Loucy (cell line): ENCODE data around the gene ADARB2.

Source experiments
- H2AFZ ChIP-seq: fragments of 200-600 bp; sonication (generic); 2 replicates; pipeline ENCODE4 v1.6.0; 2016; ENCODE audit warnings: antibody characterized with exemption, mild to moderate bottlenecking, low read length, moderate library complexity
- H3F3A ChIP-seq: fragments of 200-600 bp; 2 replicates; pipeline ENCODE4 v1.6.0; 2016; ENCODE audit warnings: antibody characterized with exemption, low read depth, mild to moderate bottlenecking
- H3K27me3 ChIP-seq: fragments of 200-600 bp; sonication (generic); 2 replicates; pipeline ENCODE4 v1.6.1; 2014; ENCODE audit warnings: low read length, mild to moderate bottlenecking; ENCODE audit not compliant: insufficient read depth, poor library complexity, severe bottlenecking
- H3K36me3 ChIP-seq: fragments of 200-600 bp; sonication (generic); 2 replicates; pipeline ENCODE4 v1.6.1; 2016; ENCODE audit warnings: low read length; ENCODE audit not compliant: insufficient read depth
- H3K4me1 ChIP-seq: fragments of 200-600 bp; sonication (generic); 2 replicates; pipeline ENCODE4 v1.5.1; 2014; ENCODE audit warnings: low read length, mild to moderate bottlenecking; ENCODE audit not compliant: insufficient read depth, poor library complexity, severe bottlenecking
- H3K4me2 ChIP-seq: fragments of 200-600 bp; sonication (generic); 2 replicates; pipeline ENCODE4 v1.6.0; 2014; ENCODE audit warnings: antibody characterized with exemption, low read length, low read depth, mild to moderate bottlenecking; ENCODE audit not compliant: poor library complexity, severe bottlenecking
- H3K4me3 ChIP-seq: fragments of 200-600 bp; sonication (generic); 2 replicates; pipeline ENCODE4 v1.5.1; 2014; ENCODE audit warnings: low read length, mild to moderate bottlenecking, mixed read lengths; ENCODE audit not compliant: poor library complexity, severe bottlenecking
- H3K79me2 ChIP-seq: fragments of 200-600 bp; sonication (generic); 2 replicates; pipeline ENCODE4 v1.6.1; 2014; ENCODE audit warnings: low read length; ENCODE audit not compliant: insufficient read depth
- H3K9ac ChIP-seq: fragments of 200-600 bp; sonication (generic); 2 replicates; pipeline ENCODE4 v1.6.0; 2014; ENCODE audit warnings: mild to moderate bottlenecking, low read depth, low read length, moderate library complexity; ENCODE audit not compliant: poor library complexity, severe bottlenecking
- H3K9me2 ChIP-seq: fragments of 200-600 bp; sonication (generic); replicated peaks from 2 replicates; pipeline ENCODE4 v1.6.1; 2016; ENCODE audit warnings: low read depth, low read length, mixed read lengths
- H3K9me3 ChIP-seq: fragments of 200-600 bp; sonication (generic); 2 replicates; pipeline ENCODE4 v1.6.1; 2014; ENCODE audit warnings: mild to moderate bottlenecking, antibody characterized with exemption, low read length, low read depth; ENCODE audit not compliant: insufficient read depth
- H4K20me1 ChIP-seq: fragments of 200-600 bp; sonication (generic); 2 replicates; pipeline ENCODE4 v1.6.0; 2014; ENCODE audit warnings: antibody characterized with exemption, low read length, mild to moderate bottlenecking; ENCODE audit not compliant: insufficient read depth, poor library complexity, severe bottlenecking
- CTCF ChIP-seq: fragments of 200-600 bp; sonication (generic); conservative IDR thresholded peaks from 2 replicates; pipeline ENCODE4 v1.5.1; 2014; ENCODE audit warnings: mild to moderate bottlenecking, antibody characterized with exemption, low read length
- EZH2phosphoT487 ChIP-seq: fragments of 200-600 bp; IDR thresholded peaks from 2 replicates; pipeline ENCODE4 v1.6.1; 2018; ENCODE audit warnings: antibody characterized with exemption, mild to moderate bottlenecking, moderate library complexity, borderline replicate concordance

Gene ADARB2

GRCh38 chr10:1627945-1628344, 109.4 kb downstream of the ADARB2 start:
- Histone ChIP-seq H3K9ac (no peak overlapping the region), H3K4me3 (no peak overlapping the region), H2AFZ (no peak overlapping the region), H3K4me1 (no peaks in the 10 kb centered on the region), H3K4me2 (no peak overlapping the region), H3K27me3 (peaks cover 4% of the 10 kb centered on the region), H3K9me2 (no peaks in the 10 kb centered on the region), H3F3A (no peaks in the 10 kb centered on the region), H3K79me2 (no peaks in the 10 kb centered on the region), H3K9me3 (no peaks in the 10 kb centered on the region), H4K20me1 (no peaks in the 10 kb centered on the region), H3K36me3 (no peaks in the 10 kb centered on the region)
- TF ChIP-seq EZH2phosphoT487 (no peak), CTCF (no peak)

GRCh38 chr10:1626835-1627234, 110.5 kb downstream of the ADARB2 start:
- no peak overlapping the region for H3K9ac ChIP-seq
- TF ChIP-seq EZH2phosphoT487, result no peak
- TF ChIP-seq CTCF, result no peak
- H3K4me3 ChIP-seq, result no peak overlapping the region
- no peaks in the 10 kb centered on the region for H3K36me3 ChIP-seq
- no peaks in the 10 kb centered on the region for H3K9me2 ChIP-seq
- H3F3A ChIP-seq, result no peaks in the 10 kb centered on the region
- H3K27me3 ChIP-seq, result peaks cover 4% of the 10 kb centered on the region
- H4K20me1 ChIP-seq, result no peaks in the 10 kb centered on the region
- no peak overlapping the region for H3K4me2 ChIP-seq
- no peaks in the 10 kb centered on the region for H3K4me1 ChIP-seq
- H3K9me3 ChIP-seq, result no peaks in the 10 kb centered on the region
- H3K79me2 ChIP-seq, result no peaks in the 10 kb centered on the region
- H2AFZ ChIP-seq, result no peak overlapping the region

- TF ChIP-seq CTCF, result no peak
- TF ChIP-seq EZH2phosphoT487, result no peak
- Histone ChIP-seq H3K9me3 (no peaks in the 10 kb centered on the region), H3K9ac (no peak overlapping the region), H3K4me2 (no peak overlapping the region), H3K79me2 (no peaks in the 10 kb centered on the region), H3K4me1 (no peaks in the 10 kb centered on the region), H3K36me3 (no peaks in the 10 kb centered on the region), H4K20me1 (no peaks in the 10 kb centered on the region), H3K4me3 (no peak overlapping the region), H3K9me2 (no peaks in the 10 kb centered on the region), H2AFZ (no peak overlapping the region), H3F3A (no peaks in the 10 kb centered on the region), H3K27me3 (peaks cover 4% of the 10 kb centered on the region)
These were observed 110.9 kb downstream of the ADARB2 start for GRCh38 chr10:1626410-1626809.
